GM19239 (cell line): ENCODE results near the gene LRRC8C.
A peak's percentile ranks its signal among the peaks of the same experiment; 100 is the strongest.
"Not testable (repeated sequence)": the region's sequence is repeated elsewhere in the genome, so short reads cannot be mapped to it uniquely, and the experiment has no call there.

ENCODE experiments used
- DNase-seq: peaks from one replicate; pipeline ENCODE4 v3.0.0; 2011; ENCODE audit warnings: low spot score; ENCODE audit not compliant: insufficient read length
- FAIRE-seq: peaks from 2 replicates; lab custom pipeline; 2011; peaks lifted over from hg19 to GRCh38; lab: Jason Lieb, UNC

The LRRC8C gene

DNA sequence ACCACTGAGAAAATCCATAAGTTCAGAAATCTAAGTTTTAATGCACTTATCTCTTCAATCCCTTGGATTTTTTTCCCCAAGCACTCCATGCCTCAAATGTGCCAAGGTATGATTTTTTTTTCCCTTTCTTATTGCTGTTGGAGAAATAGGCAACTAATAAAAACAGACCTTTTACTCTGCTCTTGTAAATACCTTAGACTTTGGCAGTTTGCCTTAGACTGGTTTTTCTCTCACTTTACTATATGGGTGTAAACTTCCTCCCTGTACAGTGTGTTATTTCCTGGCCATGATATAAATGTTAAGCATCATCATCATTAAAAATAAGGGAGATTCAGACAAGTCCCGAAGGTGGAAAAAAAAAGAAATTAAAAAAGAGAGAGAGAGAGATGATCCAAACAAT is 65.7 kb downstream of the LRRC8C start:
- DNase-seq: no peak
- no peak for FAIRE-seq

DNA sequence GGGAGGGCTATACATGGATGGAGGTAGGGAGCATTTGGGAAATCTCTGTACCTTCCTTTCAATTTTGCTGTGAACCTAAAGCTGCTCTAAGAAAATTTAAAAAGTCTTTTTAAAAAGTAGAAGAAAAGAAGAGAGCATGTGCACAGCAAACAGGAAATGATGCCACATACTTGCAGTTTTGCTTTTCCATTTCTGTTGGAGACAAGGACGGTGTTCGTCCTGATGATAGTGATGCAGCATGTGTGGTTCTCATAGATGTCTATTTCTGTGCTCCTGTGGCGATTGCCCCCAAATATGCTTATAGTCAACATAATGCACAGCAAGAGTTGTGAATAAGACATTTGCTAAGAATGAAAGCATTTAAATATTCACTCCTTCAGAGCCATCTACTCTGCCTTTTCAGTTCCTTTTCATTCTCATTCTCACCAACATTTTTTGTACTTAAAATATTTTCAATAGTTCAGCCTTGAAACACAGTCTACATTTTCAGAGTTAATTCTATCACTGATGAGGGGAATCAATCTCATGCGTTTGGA is 66.6 kb downstream of the LRRC8C start:
- DNase-seq: no peak
- FAIRE-seq: peak; percentile 88

GRCh38 chr1:89701746-89702241 is 68.9 kb downstream of the LRRC8C start:
- FAIRE-seq: no peak

DNA sequence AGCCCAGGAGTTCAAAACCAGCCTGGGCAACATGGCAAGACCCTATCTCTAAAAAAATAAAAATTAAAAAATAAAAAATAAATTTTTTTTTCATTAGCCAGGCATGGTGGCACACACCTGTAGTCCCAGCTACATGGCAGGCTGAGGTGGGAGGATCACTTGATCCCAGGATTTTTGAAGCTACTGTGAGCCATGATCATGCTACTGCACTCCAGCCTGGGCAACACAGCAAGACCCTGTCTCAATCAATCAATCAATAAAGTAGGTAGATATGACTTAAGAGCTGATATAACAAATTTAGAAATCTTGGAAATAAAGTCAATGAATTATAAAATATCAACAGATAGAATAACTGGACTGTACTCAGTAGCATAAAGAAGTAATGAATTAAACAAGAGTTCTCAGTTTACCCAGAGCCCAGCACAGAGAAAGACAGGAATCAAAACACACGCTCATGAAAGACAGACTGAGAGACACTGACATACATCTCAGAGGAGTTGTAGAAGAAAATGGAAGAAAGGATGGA is 69.7 kb downstream of the LRRC8C start:
- FAIRE-seq: no peak
- DNase-seq: no peak

More at GRCh38 chr1:89701746-89702241, 68.9 kb downstream of the LRRC8C start:
- no peak for DNase-seq

DNA sequence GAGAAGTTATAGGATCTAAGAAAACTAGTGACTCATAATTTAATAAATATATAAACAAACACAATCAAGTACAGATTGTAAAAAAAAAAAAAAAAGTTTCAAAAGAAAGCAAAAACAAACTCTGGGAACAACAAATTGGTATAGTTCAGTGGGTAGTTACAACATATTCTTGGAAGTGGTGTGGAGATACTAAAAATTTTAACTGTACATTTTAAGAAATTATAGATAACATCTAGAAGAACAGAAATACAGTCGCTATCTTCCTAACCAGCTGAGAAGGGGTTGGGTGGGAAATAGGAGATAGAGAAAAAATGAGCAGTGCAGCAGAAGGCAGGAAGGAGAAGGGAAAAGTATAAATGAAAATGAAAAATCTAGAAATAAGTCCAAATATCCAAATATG is 70.5 kb downstream of the LRRC8C start:
- FAIRE-seq: no peak
- DNase-seq: no peak

DNA sequence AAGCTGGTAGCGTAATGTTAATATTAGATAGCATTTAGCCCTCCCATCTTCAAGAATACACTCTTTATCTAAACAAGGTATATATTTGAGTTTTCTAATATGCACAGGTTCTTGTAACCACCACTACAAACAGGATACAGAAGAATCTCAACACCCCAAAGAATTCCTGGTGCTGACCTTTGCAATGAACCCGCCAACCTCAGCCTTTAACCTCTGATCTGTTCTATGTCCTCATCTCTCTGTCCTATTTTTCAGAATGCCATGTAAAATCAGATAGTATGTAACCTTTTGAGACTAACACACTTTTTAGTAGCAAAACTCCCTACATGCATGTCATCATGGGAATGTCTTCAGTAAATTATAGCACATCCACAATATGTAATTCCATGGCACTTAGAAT is 71.1 kb downstream of the LRRC8C start:
- no peak for FAIRE-seq

DNA sequence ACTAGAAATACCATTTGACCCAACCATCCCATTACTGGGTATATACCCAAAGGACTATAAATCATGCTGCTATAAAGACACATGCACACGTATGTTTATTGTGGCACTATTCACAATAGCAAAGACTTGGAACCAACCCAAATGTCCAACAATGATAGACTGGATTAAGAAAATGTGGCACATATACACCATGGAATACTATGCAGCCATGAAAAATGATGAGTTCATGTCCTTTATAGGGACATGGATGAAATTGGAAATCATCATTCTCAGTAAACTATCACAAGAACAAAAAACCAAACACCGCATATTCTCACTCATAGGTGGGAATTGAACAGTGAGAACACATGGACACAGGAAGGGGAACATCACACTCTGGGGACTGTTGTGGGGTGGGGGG is 72.0 kb downstream of the LRRC8C start:
- not testable (repeated sequence) for DNase-seq, FAIRE-seq

More for the DNA sequence above, 71.1 kb downstream of the LRRC8C start:
- no peak for DNase-seq

- DNase-seq: no peak
- peak; percentile 76 for FAIRE-seq
Measured at GRCh38 chr1:89705901-89706699, 73.2 kb downstream of the LRRC8C start.

- FAIRE-seq (peak; percentile 53), DNase-seq (no peak)
Measured at GRCh38 chr1:89706700-89707012, 73.7 kb downstream of the LRRC8C start.

- FAIRE-seq: no peak
- DNase-seq: no peak
Measured at GRCh38 chr1:89708751-89709375, 75.9 kb downstream of the LRRC8C start.

DNA sequence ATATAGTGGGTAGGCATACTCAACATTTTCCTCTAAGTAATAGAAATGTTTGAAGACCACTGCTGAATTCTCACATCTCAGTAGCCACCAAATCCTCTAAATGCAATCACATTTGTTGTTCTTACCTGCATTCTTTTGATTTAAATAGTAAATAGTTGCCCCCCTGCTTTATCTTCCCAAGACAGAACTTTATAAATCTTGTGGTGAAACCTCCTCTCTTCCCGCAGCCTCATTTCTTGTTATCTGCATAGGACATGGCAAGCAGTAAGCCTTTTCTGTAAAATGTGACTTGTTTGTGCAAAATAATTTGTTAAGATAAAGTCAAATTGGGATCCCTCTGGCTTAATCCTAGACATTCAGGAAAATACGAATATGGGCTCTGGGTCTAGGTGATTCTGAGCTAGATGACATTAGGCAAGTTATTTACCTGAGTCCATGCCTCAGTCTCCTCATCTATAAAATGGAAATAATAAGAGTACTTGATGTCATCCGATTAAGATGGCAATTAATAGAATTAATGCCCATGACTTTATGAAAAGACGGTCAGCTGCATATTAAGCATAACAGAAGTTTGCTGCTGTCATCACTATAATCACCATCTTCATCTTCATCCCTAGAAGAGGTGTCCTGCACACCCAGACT is 77.7 kb downstream of the LRRC8C start:
- no peak for FAIRE-seq
- no peak for DNase-seq

DNA sequence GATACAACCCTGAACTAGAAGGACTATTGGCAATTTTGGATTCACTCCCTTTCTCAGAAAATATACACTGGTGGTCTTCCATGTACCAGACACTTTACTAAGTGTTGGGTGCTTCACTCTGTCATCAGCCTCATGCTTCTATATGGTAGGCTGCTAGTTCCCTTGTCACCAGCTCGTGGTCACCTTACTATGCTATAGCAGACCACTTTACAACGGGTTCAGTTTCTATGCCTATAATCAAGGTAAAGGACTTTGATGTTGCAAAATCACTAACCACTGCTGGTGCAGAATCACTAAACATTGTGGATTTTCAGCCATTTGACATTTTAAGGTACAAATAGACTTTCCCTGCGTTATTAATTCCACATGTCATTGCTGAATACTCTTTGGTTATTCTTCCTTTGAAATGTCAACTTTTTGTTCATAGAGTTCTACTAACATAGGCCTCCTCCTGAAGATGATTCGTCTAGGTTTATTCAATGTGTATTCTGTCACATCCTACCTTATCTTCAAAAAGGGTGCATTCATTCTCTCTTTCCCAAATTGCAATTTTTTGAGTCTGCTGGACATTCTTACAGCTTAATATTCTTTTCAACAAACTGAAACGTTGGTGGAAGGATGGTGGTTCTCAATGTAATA is 78.3 kb downstream of the LRRC8C start:
- DNase-seq: no peak
- no peak for FAIRE-seq

- no peak for FAIRE-seq
Measured at GRCh38 chr1:89712420-89712819, 79.5 kb downstream of the LRRC8C start.

GRCh38 chr1:89715677-89716076 is 82.8 kb downstream of the LRRC8C start:
- FAIRE-seq (no peak), DNase-seq (no peak)

More at GRCh38 chr1:89712420-89712819, 79.5 kb downstream of the LRRC8C start:
- no peak for DNase-seq

- FAIRE-seq: peak; percentile 80
Measured at GRCh38 chr1:89719502-89720306, 86.8 kb downstream of the LRRC8C start.

GRCh38 chr1:89720839-89721238 is 87.9 kb downstream of the LRRC8C start:
- DNase-seq (no peak), FAIRE-seq (peak; percentile 39)

More at GRCh38 chr1:89719502-89720306, 86.8 kb downstream of the LRRC8C start:
- DNase-seq: no peak

DNA sequence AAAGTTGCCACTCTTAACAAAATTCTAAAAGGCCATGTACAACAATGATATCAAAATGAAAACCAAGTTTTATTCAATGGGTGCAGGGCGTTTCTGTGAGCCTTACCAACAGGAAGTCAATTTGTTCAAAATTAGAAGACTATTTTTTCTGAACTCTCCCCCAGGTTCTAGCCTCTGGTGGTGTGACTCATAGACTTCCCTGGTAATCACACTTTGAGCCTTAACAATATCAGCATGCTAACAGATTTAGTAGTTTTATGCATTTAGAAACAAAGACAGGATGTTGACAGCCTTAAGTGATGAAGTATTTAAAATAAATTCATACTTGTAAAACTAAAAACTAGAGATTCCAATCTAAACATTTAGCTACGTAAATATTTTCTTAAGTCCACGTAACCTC is 88.4 kb downstream of the LRRC8C start:
- no peak for DNase-seq
- no peak for FAIRE-seq

DNA sequence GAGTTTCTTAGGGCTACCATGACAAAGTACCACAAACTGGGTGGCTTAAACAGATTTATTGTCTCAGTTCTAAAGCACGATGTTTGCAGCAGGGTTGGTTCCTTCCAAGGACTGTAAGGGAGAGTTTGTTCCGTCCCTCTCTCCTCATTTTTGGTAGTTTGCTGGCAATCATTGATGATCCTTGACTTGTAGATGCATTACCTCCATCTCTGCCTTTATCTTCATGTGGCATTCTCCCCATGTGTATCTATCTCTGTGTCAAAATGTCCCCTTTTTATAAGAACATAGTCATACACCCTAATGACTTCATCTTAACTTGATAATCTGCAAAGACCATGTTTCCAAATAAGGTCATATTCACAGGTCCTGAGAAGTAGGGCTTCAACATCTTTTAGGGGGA is 90.2 kb downstream of the LRRC8C start:
- no peak for FAIRE-seq

DNA sequence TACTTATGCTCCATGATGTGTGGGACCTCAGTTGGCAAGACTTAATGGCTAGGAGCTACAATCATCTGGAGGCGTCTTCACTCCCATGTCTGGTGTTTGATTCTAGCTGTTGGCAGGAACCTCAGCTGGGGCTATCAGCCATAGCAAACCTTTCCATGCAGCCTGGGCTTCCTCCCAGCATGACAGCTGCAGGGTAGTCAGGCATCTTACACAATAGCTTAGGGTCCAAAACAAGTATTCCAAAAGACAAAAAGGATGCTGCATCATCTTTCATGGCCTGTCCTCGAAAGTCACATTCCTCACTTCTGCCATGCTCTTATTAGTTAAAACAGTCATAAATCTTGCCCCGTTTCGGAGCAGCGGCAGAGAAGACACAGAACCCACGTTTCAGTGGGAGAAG is 90.9 kb downstream of the LRRC8C start:
- no peak for FAIRE-seq
- no peak for DNase-seq

More for the DNA sequence above, 90.2 kb downstream of the LRRC8C start:
- no peak for DNase-seq
